RWPE1 (cell line): ENCODE results near the gene G6PC3.

Source experiments
- CTCF ChIA-PET: fragments of 350-600 bp; sonication (Branson Sonifier 250); formaldehyde crosslinking; extraction: SDS; loops from one replicate; lab custom pipeline; 2021; lab: Yijun Ruan, JAX
- POLR2A ChIA-PET: fragments of 400-600 bp; formaldehyde crosslinking; extraction: SDS; loops from one replicate; lab custom pipeline; 2020; ENCODE audit warnings: antibody characterized with exemption; ENCODE audit not compliant: low non-redundant PET; lab: Yijun Ruan, JAX
- DNase-seq: peaks from one replicate; pipeline ENCODE4 v3.0.0; 2012; ENCODE audit warnings: low spot score
- H3K27ac ChIP-seq: fragments of 450-650 bp; 2 replicates; pipeline ENCODE4 v1.5.1; 2017
- TF ChIP-seq, protein P1 (sequence below): fragments of 450-650 bp; conservative IDR thresholded peaks from 2 replicates; pipeline ENCODE4 v1.5.1; 2017; ENCODE audit warnings: low read depth, mild to moderate bottlenecking

The G6PC3 gene

DNA sequence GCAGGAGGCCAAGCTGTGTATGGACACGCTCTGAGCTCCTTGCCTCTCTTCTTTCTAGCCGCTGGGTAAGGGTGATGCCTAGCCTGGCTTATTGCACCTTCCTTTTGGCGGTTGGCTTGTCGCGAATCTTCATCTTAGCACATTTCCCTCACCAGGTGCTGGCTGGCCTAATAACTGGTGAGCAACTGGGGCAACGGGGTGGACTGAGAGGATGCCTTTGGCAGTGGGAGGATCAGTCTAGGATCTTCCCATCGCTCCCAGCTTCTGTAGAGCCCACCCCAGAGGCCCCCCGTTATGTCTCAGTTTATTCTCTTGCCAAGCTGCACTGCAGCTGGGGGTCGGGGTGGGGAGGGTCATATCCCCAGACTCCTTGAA, 4.4 kb downstream of the G6PC3 start:
- H3K27ac ChIP-seq, result peak overlapping the region; percentile 41
- no peak for DNase-seq
- TF ChIP-seq, protein P1, sequence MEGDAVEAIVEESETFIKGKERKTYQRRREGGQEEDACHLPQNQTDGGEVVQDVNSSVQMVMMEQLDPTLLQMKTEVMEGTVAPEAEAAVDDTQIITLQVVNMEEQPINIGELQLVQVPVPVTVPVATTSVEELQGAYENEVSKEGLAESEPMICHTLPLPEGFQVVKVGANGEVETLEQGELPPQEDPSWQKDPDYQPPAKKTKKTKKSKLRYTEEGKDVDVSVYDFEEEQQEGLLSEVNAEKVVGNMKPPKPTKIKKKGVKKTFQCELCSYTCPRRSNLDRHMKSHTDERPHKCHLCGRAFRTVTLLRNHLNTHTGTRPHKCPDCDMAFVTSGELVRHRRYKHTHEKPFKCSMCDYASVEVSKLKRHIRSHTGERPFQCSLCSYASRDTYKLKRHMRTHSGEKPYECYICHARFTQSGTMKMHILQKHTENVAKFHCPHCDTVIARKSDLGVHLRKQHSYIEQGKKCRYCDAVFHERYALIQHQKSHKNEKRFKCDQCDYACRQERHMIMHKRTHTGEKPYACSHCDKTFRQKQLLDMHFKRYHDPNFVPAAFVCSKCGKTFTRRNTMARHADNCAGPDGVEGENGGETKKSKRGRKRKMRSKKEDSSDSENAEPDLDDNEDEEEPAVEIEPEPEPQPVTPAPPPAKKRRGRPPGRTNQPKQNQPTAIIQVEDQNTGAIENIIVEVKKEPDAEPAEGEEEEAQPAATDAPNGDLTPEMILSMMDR, result no peak
- ChIA-PET POLR2A (no interaction called here), CTCF (interaction anchor here (0.5 to 1.6 kb wide), 3 partner anchors 9 to 81 kb away, joined by 3 read pairs; no protein-coding TSS in a partner anchor)

DNA sequence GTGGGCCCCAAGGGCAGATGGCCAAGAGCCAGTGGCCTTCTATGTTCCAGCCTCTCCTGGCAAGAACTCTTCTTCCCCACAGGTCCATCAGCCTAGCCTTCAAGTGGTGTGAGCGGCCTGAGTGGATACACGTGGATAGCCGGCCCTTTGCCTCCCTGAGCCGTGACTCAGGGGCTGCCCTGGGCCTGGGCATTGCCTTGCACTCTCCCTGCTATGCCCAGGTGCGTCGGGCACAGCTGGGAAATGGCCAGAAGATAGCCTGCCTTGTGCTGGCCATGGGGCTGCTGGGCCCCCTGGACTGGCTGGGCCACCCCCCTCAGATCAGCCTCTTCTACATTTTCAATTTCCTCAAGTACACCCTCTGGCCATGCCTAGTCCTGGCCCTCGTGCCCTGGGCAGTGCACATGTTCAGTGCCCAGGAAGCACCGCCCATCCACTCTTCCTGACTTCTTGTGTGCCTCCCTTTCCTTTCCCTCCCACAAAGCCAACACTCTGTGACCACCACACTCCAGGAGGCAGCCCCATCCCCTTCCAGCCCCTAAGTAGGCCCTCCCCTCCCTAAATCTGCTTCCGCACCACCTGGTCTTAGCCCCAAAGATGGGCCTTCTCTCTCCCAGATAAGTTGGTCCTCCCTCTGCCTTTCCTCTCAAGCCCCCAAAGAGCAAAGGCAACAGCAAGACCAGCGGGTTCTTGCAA, 5.2 kb downstream of the G6PC3 start:
- ChIA-PET POLR2A (no interaction called here), CTCF (no interaction called here)
- no peak for DNase-seq
- H3K27ac ChIP-seq, result peak overlapping the region; percentile 41
- TF ChIP-seq, protein P1, result no peak

DNA sequence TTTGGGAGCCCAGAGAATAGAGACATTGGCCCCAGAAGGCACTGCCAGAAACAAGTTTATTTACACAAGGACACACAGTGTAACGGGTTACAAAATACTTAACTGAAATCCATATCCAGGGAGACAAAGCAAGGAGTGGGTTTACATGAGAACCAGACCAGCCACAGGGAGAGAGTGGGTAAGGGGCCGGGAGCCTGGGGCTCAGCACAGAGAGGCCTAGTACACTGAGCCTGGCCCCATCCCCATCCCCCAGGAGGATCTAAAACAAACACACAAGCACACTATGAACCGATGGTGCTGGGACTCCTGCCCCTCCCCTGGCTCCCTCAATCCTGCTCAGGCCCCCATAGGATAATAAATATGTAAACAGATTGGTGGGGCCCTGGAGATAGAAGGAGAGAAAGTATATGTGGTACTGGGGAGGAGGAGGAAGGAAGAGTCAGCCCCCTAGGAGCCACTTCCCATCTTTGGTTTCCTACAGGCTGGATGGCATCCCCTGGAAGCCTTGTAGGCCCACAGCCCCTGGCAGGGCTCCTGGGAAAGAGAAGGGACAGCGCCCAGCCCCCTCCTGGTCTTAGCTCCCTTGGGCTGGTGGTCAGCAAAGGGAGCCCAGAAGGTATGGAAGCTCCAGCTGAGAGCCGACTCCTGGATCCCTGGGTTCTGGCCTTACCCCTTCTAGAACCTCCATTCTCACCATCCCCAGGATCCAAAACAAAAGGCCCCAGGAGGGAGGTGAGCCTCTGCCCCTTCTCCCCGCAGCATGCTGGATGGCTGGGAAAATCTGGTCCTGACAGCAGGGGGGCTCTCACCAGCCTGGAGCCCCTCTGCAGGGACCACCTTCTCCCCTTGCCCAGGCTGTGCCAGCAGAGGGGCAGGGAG, 6.4 kb downstream of the G6PC3 start:
- CTCF ChIA-PET, result no interaction called here
- POLR2A ChIA-PET, result no interaction called here

DNA sequence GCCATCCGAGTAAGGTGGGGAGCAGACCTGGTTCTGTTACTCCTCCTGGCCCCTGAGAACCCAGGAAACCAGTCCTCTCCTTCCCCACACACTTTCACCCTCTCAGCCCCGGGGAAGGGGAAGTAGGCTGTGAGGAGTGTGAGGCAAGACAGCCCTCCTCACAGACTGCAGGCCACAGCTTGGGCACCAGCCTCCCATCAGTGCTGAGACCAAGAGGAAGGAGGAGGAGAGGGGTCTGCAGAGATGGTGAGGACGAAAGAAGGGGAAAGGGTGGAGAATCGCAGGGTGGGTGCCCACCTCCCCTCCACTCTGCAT, 7.0 kb downstream of the G6PC3 start:
- CTCF ChIA-PET, result no interaction called here
- H3K27ac ChIP-seq, result peak overlapping the region; percentile 41
- TF ChIP-seq, protein P1, result no peak
- POLR2A ChIA-PET, result no interaction called here
- no peak for DNase-seq

More for the DNA sequence above, 6.4 kb downstream of the G6PC3 start:
- TF ChIP-seq, protein P1, result no peak
- no peak for DNase-seq
- H3K27ac ChIP-seq, result peak overlapping the region; percentile 41

DNA sequence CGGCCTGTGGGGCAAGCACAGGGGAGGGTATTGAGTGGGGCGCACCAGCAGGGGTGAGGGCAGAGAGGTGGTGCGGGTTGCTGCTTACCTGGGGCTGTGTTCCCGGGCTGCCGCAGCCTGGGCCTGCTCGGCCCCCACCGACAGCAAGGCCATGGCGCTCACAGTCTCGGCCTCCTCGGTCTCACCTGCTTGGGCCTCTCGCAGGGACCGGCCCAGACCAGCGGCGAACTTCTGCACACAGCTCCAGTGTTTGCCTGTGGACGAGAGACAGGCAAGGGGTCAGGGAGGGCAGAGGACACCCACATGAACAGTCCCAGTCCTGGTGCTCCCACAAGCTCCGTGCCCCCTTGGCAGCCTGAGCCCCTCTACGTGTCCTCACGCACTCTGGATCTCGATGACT, 7.9 kb downstream of the G6PC3 start:
- H3K27ac ChIP-seq, result peak overlapping the region; percentile 41
- POLR2A ChIA-PET, result interaction anchor here (0.6 kb wide), 1 partner anchor 63 kb away, joined by 4 read pairs; no protein-coding TSS in a partner anchor
- DNase-seq, result no peak
- TF ChIP-seq, protein P1, result no peak
- CTCF ChIA-PET, result interaction anchor here (0.7 kb wide), 1 partner anchor 37 kb away, joined by 3 read pairs; no protein-coding TSS in a partner anchor
